ENCODE data around the gene TLCD3B.

Gene TLCD3B

DNA sequence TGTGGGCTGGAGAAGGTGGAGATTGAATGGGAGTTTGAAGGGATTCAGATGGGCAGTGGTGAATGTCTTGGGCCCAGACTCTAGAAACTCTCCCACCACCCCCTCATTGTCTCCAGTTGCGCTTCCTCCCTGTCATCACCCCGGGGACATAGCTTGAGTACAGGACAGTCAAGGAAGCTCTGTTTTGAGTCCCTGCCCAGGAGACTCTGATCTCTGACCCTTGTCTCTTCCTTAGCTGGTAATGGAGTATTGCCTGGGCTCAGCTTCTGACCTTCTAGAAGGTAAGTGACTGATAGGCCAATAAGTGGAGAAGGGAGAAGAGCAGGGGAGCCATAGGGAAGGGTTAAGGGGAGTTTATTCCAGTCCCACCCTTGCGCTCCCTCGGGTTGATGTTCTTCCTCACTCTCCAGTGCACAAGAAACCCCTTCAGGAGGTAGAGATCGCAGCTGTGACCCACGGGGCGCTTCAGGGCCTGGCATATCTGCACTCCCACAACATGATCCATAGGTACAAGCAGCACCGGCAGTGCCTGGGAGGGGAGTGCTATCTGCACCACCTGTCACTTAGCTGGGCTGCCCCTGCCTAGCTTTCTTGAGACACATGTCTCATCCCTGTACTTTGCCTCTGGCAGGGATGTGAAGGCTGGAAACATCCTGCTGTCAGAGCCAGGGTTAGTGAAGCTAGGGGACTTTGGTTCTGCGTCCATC, 52.4 kb downstream of the TLCD3B start:
- Histone ChIP-seq H3K27ac (ENCODE audit: low read length) (no peak overlapping the region), H3K4me3 (ENCODE audit: low read length) (no peak overlapping the region), H3K9ac (ENCODE audit: low read length) (no peak overlapping the region), H3K27me3 (ENCODE audit: control insufficient read depth, insufficient read depth, low read length) (no peaks in the 10 kb centered on the region), H3K9me3 (ENCODE audit: control insufficient read depth, low read depth, low read length) (no peaks in the 10 kb centered on the region), H3K4me1 (ENCODE audit: control insufficient read depth, low read depth, low read length) (peaks cover 23% of the 10 kb centered on the region), H3K36me3 (ENCODE audit: control insufficient read depth, low read depth, low read length) (peaks cover 59% of the 10 kb centered on the region)

DNA sequence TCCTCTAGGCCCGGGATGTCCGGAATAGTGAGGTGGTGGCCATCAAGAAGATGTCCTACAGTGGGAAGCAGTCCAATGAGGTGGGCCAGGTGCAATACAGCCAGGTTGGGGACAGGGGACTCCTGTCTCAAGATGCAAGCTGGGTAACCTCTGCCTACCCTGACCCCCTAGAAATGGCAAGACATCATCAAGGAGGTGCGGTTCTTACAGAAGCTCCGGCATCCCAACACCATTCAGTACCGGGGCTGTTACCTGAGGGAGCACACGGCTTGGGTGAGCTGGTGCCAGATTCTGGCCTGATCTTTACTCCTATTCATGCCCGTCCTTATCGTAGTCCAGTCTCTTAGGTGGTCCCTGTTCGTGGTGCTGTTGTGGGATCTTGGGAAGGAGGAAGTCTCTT, 53.0 kb downstream of the TLCD3B start:
- peaks cover 52% of the 10 kb centered on the region for H3K36me3 ChIP-seq (ENCODE audit: control insufficient read depth, low read depth, low read length)
- H3K9me3 ChIP-seq (ENCODE audit: control insufficient read depth, low read depth, low read length): peaks cover 1% of the 10 kb centered on the region
- no peak overlapping the region for H3K27ac ChIP-seq (ENCODE audit: low read length)
- peaks cover 23% of the 10 kb centered on the region for H3K4me1 ChIP-seq (ENCODE audit: control insufficient read depth, low read depth, low read length)
- H3K27me3 ChIP-seq (ENCODE audit: control insufficient read depth, insufficient read depth, low read length): peaks cover under 1% of the 10 kb centered on the region
- no peak overlapping the region for H3K4me3 ChIP-seq (ENCODE audit: low read length)
- no peak overlapping the region for H3K9ac ChIP-seq (ENCODE audit: low read length)

DNA sequence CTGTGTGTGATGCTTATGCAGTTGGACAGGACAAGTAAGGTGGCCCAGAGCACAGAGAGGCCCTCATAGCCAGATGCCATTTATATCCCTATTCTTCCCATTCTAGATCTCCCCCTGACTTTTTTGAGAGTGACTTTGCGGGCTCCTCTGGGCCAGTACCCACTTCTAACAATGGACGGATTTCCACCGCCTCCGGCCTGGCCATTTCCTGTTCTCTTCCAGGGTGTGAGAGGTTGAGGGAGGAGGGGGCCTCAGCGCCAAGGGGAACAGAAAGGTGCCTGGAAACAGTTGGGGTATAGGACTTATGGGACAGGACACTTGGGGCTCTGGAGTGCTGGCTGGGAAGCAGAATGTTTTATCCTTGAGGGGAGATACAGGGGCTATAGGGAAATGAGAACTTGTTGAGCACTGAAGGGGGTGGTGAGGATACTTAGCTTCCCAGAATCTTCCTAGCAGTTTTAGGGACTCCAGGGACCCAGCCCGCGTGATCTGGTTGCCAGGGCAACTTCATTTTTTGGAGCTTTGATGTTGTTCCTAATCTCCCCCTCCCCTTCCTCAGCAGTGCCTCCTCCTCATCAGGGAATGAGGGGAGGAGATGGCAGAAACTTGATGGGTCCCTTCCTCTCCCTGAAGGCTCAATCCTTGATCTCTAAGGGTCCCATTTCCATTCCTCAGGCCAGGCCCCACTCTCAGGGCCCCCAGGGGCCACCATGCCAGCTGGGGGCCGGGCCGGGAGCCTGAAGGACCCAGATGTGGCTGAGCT, 53.8 kb downstream of the TLCD3B start:
- Histone ChIP-seq H3K36me3 (ENCODE audit: control insufficient read depth, low read depth, low read length) (peaks cover 44% of the 10 kb centered on the region), H3K4me1 (ENCODE audit: control insufficient read depth, low read depth, low read length) (peaks cover 23% of the 10 kb centered on the region), H3K4me3 (ENCODE audit: low read length) (peak overlapping the region; percentile 1), H3K27ac (ENCODE audit: low read length) (no peak overlapping the region), H3K9me3 (ENCODE audit: control insufficient read depth, low read depth, low read length) (peaks cover 6% of the 10 kb centered on the region), H3K9ac (ENCODE audit: low read length) (no peak overlapping the region), H3K27me3 (ENCODE audit: control insufficient read depth, insufficient read depth, low read length) (peaks cover 8% of the 10 kb centered on the region)

DNA sequence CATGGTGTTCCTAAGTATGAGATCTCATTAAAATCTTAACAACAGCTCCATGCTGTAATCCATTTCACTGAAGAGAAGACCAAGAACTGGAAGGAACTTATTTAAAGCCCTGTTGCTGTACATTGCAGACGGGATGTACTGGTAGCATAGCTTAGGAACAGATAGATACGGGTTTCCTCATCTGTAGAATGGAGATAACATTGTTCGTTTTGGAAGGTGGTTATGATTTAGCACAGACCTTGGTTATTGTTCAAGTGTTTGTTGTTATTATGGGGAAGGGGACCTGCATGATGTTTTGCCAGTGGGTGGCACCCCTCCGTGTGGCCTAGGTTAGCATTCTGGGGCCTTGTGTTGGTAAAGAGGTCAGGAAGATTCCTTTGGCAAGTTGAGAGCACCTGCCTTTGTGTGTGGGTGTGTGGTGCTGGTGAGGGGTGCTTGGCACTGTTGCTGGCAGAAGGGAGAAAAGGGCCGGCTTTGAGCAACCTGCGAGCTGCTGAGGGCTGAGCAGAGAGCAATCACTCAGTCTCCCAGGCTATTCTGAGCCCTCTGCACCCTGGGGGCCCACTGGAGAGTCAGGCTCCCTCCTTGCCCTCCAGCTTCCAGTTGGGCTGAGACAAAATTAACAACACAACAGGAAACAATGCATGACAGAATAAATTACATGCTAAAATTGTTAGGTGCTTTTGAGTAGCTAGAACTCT, 55.1 kb downstream of the TLCD3B start:
- H3K27ac ChIP-seq (ENCODE audit: low read length): no peak overlapping the region
- peaks cover 32% of the 10 kb centered on the region for H3K36me3 ChIP-seq (ENCODE audit: control insufficient read depth, low read depth, low read length)
- peaks cover 14% of the 10 kb centered on the region for H3K27me3 ChIP-seq (ENCODE audit: control insufficient read depth, insufficient read depth, low read length)
- H3K9ac ChIP-seq (ENCODE audit: low read length): no peak overlapping the region
- peaks cover 6% of the 10 kb centered on the region for H3K9me3 ChIP-seq (ENCODE audit: control insufficient read depth, low read depth, low read length)
- peaks cover 23% of the 10 kb centered on the region for H3K4me1 ChIP-seq (ENCODE audit: control insufficient read depth, low read depth, low read length)
- H3K4me3 ChIP-seq (ENCODE audit: low read length): peak overlapping the region; percentile 91

DNA sequence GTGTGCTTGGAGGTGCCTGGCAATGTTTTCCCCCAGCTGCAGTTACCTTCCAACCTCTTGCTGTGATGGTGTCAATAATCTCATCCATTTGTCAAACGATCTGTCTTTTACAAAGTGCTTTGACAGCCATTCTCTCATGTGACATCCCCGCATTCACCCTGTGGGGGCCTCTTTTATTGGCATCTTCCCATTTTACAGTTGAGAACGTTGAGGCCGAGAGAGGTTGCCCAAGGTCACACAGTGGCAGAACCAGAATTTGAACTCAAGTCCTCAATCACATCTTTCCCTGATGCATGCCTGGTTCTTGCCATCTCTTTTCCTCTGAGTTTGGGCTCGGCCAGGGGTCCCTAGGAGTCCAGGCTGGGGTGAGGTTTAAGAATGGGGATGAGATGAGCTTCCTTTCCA, 55.9 kb downstream of the TLCD3B start:
- peaks cover 26% of the 10 kb centered on the region for H3K36me3 ChIP-seq (ENCODE audit: control insufficient read depth, low read depth, low read length)
- no peak overlapping the region for H3K9ac ChIP-seq (ENCODE audit: low read length)
- peaks cover 14% of the 10 kb centered on the region for H3K27me3 ChIP-seq (ENCODE audit: control insufficient read depth, insufficient read depth, low read length)
- peaks cover 23% of the 10 kb centered on the region for H3K4me1 ChIP-seq (ENCODE audit: control insufficient read depth, low read depth, low read length)
- no peak overlapping the region for H3K27ac ChIP-seq (ENCODE audit: low read length)
- H3K9me3 ChIP-seq (ENCODE audit: control insufficient read depth, low read depth, low read length): peaks cover 6% of the 10 kb centered on the region
- H3K4me3 ChIP-seq (ENCODE audit: low read length): peak overlapping the region; percentile 91
